SU-DHL-6 (cell line): ENCODE results near the gene RAI14.

ENCODE experiments used
- H2AFZ ChIP-seq: fragments of 200-600 bp; sonication (generic); 2 replicates; pipeline ENCODE4 v1.6.1; 2014; ENCODE audit warnings: low read depth, mild to moderate bottlenecking, moderate library complexity, mixed read lengths, antibody characterized with exemption, low read length; ENCODE audit not compliant: severe bottlenecking
- H3F3A ChIP-seq: fragments of 200-600 bp; shearing (Covaris generic); 2 replicates; pipeline ENCODE4 v1.6.0; 2016; ENCODE audit warnings: antibody characterized with exemption, mild to moderate bottlenecking; ENCODE audit not compliant: insufficient read depth
- H3K27ac ChIP-seq: fragments of 200-600 bp; sonication (generic); 2 replicates; pipeline ENCODE4 v1.5.1; 2016; ENCODE audit warnings: low read depth, mild to moderate bottlenecking, low read length, moderate library complexity, mixed read lengths
- H3K27me3 ChIP-seq: fragments of 200-600 bp; sonication (generic), shearing (Covaris generic); 2 replicates; pipeline ENCODE4 v1.6.0; 2014; ENCODE audit warnings: mild to moderate bottlenecking, low read length
- H3K36me3 ChIP-seq: fragments of 200-600 bp; sonication (generic); 2 replicates; pipeline ENCODE4 v1.6.1; 2014; ENCODE audit warnings: mild to moderate bottlenecking, low read length, mixed read lengths
- H3K4me2 ChIP-seq: fragments of 300-600, 200-600 bp; shearing (Covaris generic), sonication (generic); 2 replicates; pipeline ENCODE4 v1.6.0; 2014; ENCODE audit warnings: low read length, low read depth, mild to moderate bottlenecking; ENCODE audit not compliant: poor library complexity, severe bottlenecking
- H3K4me3 ChIP-seq: fragments of 200-600 bp; sonication (generic); 2 replicates; pipeline ENCODE4 v1.5.1; 2014; ENCODE audit warnings: antibody characterized with exemption, low read length, mild to moderate bottlenecking, mixed read lengths; ENCODE audit not compliant: insufficient read depth, poor library complexity, severe bottlenecking
- H3K79me2 ChIP-seq: fragments of 200-600 bp; sonication (generic); 2 replicates; pipeline ENCODE4 v1.6.1; 2014; ENCODE audit warnings: mild to moderate bottlenecking, low read length, moderate library complexity; ENCODE audit not compliant: insufficient read depth
- H3K9ac ChIP-seq: fragments of 200-600 bp; sonication (generic); 2 replicates; pipeline ENCODE4 v1.7.0; 2014; ENCODE audit warnings: mild to moderate bottlenecking, low read length
- H3K9me2 ChIP-seq: fragments of 200-600 bp; sonication (generic); replicated peaks from 2 replicates; pipeline ENCODE4 v1.6.1; 2014; ENCODE audit warnings: low read length; ENCODE audit not compliant: insufficient read depth
- H3K9me3 ChIP-seq: fragments of 200-600 bp; sonication (generic); 2 replicates; pipeline ENCODE4 v1.6.1; 2014; ENCODE audit warnings: low read length, mixed read lengths; ENCODE audit not compliant: insufficient read depth
- H4K20me1 ChIP-seq: fragments of 200-600 bp; sonication (generic); 2 replicates; pipeline ENCODE4 v1.6.1; 2014; ENCODE audit warnings: low read depth, mild to moderate bottlenecking, antibody characterized with exemption, low read length, moderate library complexity, mixed read lengths
- CTCF ChIP-seq: fragments of 200-600 bp; sonication (generic); IDR thresholded peaks from one replicate; pipeline ENCODE4 v1.5.1; 2017; ENCODE audit warnings: antibody characterized with exemption, mild to moderate bottlenecking, low read length, moderate library complexity; ENCODE audit not compliant: insufficient read depth, poor library complexity, severe bottlenecking
- EZH2phosphoT487 ChIP-seq: fragments of 200-600 bp; sonication (generic), shearing (Covaris generic); conservative IDR thresholded peaks from 2 replicates; pipeline ENCODE4 v1.6.1; 2018; ENCODE audit warnings: mild to moderate bottlenecking, antibody characterized with exemption, low read length, moderate library complexity, mixed read lengths

Gene RAI14

GRCh38 chr5:34876275-34876674 is 220.1 kb downstream of the RAI14 start:
- no peak overlapping the region for H3K4me2 ChIP-seq
- no peak overlapping the region for H2AFZ ChIP-seq
- H3K27me3 ChIP-seq, result no peaks in the 10 kb centered on the region
- no peaks in the 10 kb centered on the region for H3K9me3 ChIP-seq
- H3K9me2 ChIP-seq, result no peaks in the 10 kb centered on the region
- TF ChIP-seq CTCF, result no peak
- no peak for TF ChIP-seq EZH2phosphoT487
- H3K27ac ChIP-seq, result no peak overlapping the region
- H3K9ac ChIP-seq, result no peak overlapping the region
- H3K36me3 ChIP-seq, result no peaks in the 10 kb centered on the region
- H3K4me3 ChIP-seq, result no peak overlapping the region
- H3K79me2 ChIP-seq, result no peaks in the 10 kb centered on the region
- no peaks in the 10 kb centered on the region for H4K20me1 ChIP-seq
- no peaks in the 10 kb centered on the region for H3F3A ChIP-seq

- no peaks in the 10 kb centered on the region for H4K20me1 ChIP-seq
- H3K27ac ChIP-seq, result no peak overlapping the region
- H3K4me3 ChIP-seq, result no peak overlapping the region
- H3K9me2 ChIP-seq, result no peaks in the 10 kb centered on the region
- no peak overlapping the region for H2AFZ ChIP-seq
- H3K79me2 ChIP-seq, result no peaks in the 10 kb centered on the region
- H3K27me3 ChIP-seq, result no peaks in the 10 kb centered on the region
- no peaks in the 10 kb centered on the region for H3F3A ChIP-seq
- TF ChIP-seq EZH2phosphoT487 (no peak), CTCF (no peak)
- H3K36me3 ChIP-seq, result no peaks in the 10 kb centered on the region
- no peak overlapping the region for H3K4me2 ChIP-seq
- no peaks in the 10 kb centered on the region for H3K9me3 ChIP-seq
- no peak overlapping the region for H3K9ac ChIP-seq
Measured at GRCh38 chr5:34881246-34881645, 225.1 kb downstream of the RAI14 start.
